H1 (cell line): ENCODE measurements around the gene CPHXL2. TPM values are rescaled to one million over a fixed set of nuclear protein-coding genes. Genes with fewer than 3 reads are reported as not detected.

ENCODE experiments used
- BACH1 ChIP-seq: IDR thresholded peaks from 2 replicates; pipeline ENCODE4 v1.6.1; 2012; ENCODE audit warnings: low read length, improper control_type of control experiment
- JUN ChIP-seq: IDR thresholded peaks from 2 replicates; pipeline ENCODE4 v1.6.1; 2011; ENCODE audit warnings: low read depth, mild to moderate bottlenecking, improper control_type of control experiment, low read length
- RNF2 ChIP-seq: fragments of 200-900, 300-1000 bp; sonication (generic); IDR thresholded peaks from 2 replicates; pipeline ENCODE4 v1.7.1; 2016; ENCODE audit warnings: borderline replicate concordance, low read depth, mild to moderate bottlenecking, antibody characterized with exemption, low read length; ENCODE audit not compliant: poor library complexity, severe bottlenecking; ENCODE audit errors: missing control alignments
- polyA plus RNA-seq, 7 experiments: library from polyadenylated mRNA; depleted of rRNA in 3 of 7; stranded (reverse) in 5 of 7; unstranded in 2 of 7; fragments of >200 nt in 5 of 7; fragments of 200-250 nt in 2 of 7; gene quantifications; 1 replicate in 5 of 7; 2 replicates in 1 of 7; 4 replicates in 1 of 7; pipeline versions ENCODE4 v1.2.1 to v1.2.3, GENCODE V29; 2011 to 2013; ENCODE audit warnings: missing spikeins in 2 of 7, mixed read lengths in 2 of 7
- total RNA-seq: library from RNA; stranded (reverse); fragmentation: NEBNext Ultra II Directional; extraction: Animal tissue kit (Norgen Biotek cat#: 25700); gene quantifications from 2 replicates; pipeline ENCODE4 v1.2.1, GENCODE V29; 2021

Gene CPHXL2
- total and polyA plus RNA-seq, 2 of the 8 experiments (the other 6 are each of a cell fraction or from before 2014, with no cell fraction given): not detected

GRCh38 chr16:75695708-75696107 lies 18.9 kb upstream of the CPHXL2 start (continued):
- no peak for TF ChIP-seq BACH1
- no peak for TF ChIP-seq RNF2
- no peak for TF ChIP-seq JUN
- TF ChIP-seq, all 59 proteins: peak for 2
